DND-41 (cell line): ENCODE measurements around the gene CMSS1.

Source experiments
- CTCF ChIP-seq: IDR thresholded peaks from 2 replicates; pipeline ENCODE4 v1.5.1; 2012; ENCODE audit warnings: borderline replicate concordance, low read length, moderate library complexity, mild to moderate bottlenecking; ENCODE audit not compliant: poor library complexity, severe bottlenecking; ENCODE audit errors: extremely low read depth
- EZH2 ChIP-seq: IDR thresholded peaks from 3 replicates; pipeline ENCODE4 v1.6.1; 2012; ENCODE audit warnings: borderline replicate concordance, low read depth, mild to moderate bottlenecking, moderate library complexity, low read length, inconsistent platforms; ENCODE audit not compliant: severe bottlenecking

- no peak for TF ChIP-seq CTCF
- TF ChIP-seq EZH2: no peak
These were observed 240.3 kb downstream of the CMSS1 start for GRCh38 chr3:100057716-100058575.
